Nucleus accumbens (tissue), 56 donors: ENCODE results near the gene FAM107B.
A peak's percentile ranks its signal among the peaks of the same experiment; 100 is the strongest.
"Not testable (repeated sequence)": the region's sequence is repeated elsewhere in the genome, so short reads cannot be mapped to it uniquely, and the experiment has no call there.

Experiments
- DNase-seq, 56 donors: peaks; one replicate each; lab custom pipeline; 2025; lab: John Stamatoyannopoulos, UW

Gene FAM107B

GRCh38 chr10:14737808-14738545, 36.7 kb downstream of the FAM107B start:
- no peak for DNase-seq

DNA sequence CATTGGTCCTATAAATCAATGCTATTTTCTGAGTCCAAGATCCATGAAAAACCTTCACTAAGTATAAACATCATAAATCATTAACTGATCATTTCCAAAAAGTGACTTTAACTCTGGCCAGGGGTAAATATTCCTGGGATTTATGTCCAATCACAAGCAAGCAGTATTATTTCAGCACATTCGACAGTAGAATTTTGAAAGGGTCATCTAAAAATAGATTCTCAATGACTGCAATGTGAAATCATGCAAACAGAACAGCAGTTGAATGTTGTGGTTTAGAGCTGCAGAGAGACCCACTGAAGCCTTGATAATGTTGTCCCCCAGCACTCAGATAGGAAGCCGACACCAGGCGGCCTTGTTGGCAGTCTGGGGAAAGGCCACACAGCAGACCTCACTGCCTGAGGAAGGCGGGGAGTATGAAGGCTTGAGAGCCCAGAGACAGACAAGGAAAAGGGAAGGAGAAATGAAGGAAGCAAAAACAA, 38.1 kb downstream of the FAM107B start:
- peak in 4 of 56 donors; percentile 4 to 14 (median 10) for DNase-seq

DNA sequence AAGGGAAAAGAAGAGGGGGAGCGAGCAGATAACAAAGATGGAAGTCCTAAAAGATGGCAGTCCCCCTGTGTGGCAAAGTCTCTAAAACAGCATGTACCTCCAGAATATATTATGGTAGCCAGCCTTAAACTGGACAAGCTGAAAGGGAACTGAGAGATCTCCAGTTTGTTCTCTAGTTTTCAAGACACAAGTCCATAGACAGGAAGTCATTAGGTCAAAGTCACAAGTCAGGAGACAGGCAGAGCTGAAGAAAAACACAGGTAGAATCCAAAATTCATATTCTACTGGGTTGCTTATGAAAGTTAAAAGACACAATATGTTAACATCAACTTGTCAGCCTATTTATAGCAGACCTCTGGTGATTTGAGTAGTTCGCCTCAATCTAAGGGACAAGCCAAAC, 38.7 kb downstream of the FAM107B start:
- DNase-seq, result no peak

DNA sequence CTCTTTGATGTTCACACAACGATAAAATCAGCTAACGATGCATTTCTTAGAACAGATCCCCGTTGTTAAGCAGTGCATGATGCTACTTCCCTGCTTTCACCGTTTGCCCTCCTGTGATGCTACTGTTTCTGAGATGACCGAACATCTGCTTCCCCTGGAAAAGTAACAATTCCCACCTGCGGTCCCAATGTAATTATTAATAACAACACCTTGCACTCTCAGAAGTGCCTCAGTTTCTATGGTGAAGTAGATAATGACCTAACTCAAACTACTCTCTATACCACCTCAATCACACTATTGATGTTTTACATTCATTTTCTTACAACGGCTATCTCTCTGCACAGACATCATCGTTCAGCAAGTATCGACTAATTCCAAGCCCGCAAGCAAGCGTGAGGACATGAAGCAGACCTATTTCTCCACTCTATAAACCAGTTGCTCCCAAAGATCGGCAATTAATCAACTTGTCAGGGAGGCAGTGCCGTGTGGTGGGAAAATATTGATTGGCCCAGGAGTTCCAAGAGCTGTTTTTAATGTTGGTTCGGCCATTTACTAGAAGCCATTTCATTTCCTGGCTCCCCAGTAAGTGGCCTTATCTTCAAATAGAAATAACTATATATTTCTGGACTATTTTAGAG, 42.7 kb downstream of the FAM107B start:
- no peak for DNase-seq

GRCh38 chr10:14728346-14728745, 46.4 kb downstream of the FAM107B start:
- DNase-seq, result no peak

- no peak for DNase-seq
Measured at GRCh38 chr10:14727924-14728323, 46.8 kb downstream of the FAM107B start.

- no peak for DNase-seq
Measured at GRCh38 chr10:14727465-14727864, 47.2 kb downstream of the FAM107B start.

- no peak for DNase-seq
Measured at GRCh38 chr10:14724931-14725330, 49.8 kb downstream of the FAM107B start.

- DNase-seq, result no peak
Measured at GRCh38 chr10:14723052-14723689, 51.5 kb downstream of the FAM107B start.

DNA sequence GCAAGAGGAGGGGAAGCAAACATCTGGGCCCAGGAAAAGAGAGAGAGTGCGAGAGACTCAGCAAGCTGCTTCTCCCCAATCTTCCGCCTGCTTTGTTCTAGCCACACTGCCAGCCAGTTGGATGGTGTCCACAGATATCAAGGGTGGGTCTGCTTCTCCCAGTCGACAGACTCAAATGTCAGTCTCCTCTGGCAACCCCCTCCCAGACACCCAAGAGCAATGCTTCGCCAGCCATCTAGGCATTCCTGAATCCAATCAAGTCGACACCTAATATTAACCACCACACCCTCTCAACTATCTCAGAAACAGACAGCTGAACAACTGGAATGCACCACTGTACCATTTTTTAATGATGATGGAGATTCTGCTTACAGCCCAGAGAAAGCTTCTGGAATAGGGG, 57.1 kb downstream of the FAM107B start:
- no peak for DNase-seq

DNA sequence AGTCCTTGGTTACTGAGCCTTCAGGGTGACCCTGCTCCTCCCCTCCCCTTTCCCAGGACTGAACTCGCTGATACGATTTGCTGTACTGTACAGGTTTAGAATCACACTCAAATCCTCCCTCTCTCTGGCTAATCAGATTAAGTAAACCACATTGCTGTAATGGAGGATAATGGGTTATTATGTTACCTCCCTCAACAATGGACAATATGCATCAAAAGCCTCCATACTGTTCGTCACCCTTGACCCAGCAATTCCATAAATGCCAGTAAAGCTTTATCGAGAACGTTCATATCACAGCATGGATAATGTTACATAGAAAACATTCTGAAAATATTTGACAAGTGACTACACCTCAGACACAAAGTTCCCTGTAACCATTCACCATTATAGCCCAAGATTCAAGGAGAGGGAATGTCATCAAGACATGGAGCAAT, 61.7 kb downstream of the FAM107B start:
- no peak for DNase-seq

DNA sequence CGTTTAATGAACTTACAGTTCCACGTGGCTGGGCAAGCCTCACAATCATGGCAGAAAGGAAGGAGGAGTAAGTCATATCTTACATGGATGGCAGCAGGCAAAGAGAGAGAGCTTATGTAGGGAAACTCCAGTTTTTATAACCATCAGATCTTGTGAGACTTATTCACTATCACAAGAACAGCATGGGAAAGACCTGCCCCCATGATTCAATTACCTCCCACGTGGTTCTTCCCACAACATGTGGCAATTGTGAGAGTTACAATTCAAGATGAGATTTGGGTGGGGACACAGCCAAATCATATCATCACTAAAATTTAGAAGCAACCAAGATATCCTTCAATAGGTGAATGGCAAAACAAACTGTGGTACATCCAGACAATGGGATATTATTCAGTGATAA, 65.4 kb downstream of the FAM107B start:
- not testable (repeated sequence) for DNase-seq

GRCh38 chr10:14707481-14707880, 67.2 kb downstream of the FAM107B start:
- DNase-seq, result no peak

GRCh38 chr10:14705548-14706230, 69.0 kb downstream of the FAM107B start:
- DNase-seq, result no peak

GRCh38 chr10:14703631-14704001, 71.1 kb downstream of the FAM107B start:
- DNase-seq, result no peak

- no peak for DNase-seq
Measured at GRCh38 chr10:14701466-14701865, 73.2 kb downstream of the FAM107B start.

DNA sequence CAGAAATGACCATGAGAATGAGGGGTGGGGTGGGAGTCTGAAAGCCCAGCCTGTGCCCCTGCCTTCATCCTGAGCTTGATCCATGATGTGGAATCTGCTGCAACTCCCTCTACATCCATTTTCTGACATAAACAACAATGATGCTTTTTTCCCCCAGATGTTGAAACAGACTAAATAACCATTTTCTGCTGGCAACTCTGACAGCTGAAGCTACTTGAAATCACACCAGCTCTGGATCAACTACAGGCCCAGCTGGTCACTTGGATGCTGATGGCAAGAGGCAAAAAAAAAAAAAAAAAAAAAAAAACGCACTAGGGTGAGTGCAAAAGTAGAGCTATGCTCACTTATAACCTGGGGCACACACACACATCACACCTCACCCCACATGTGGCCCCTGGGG, 74.2 kb downstream of the FAM107B start:
- DNase-seq, result peak in 2 of 56 donors; percentile 4 to 5

DNA sequence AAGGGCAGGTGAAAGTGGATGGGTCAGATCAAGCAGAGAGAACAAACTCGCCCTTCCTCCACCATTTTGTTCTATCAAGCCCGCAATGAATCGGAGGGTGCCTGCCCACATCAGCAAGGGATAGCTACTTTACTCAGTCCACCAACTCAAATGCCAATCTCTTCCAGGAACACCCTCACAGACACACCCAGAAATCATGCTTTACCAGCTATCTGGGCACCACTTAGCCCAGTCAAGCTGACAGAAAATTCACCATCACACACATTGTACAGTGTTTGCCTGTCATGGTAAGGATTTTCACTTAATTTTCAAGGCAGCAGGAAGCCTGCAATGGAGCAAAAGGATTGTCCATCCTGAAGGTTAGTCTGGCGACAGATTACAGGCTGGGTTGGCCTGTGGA, 75.2 kb downstream of the FAM107B start:
- DNase-seq, result no peak

- no peak for DNase-seq
Measured at GRCh38 chr10:14698829-14699170, 75.9 kb downstream of the FAM107B start.

- no peak for DNase-seq
Measured at GRCh38 chr10:14698111-14698828, 76.4 kb downstream of the FAM107B start.

GRCh38 chr10:14697281-14697680, 77.4 kb downstream of the FAM107B start:
- DNase-seq, result no peak
